ENCODE data around the gene KRTAP13-3.

Gene KRTAP13-3, protein sequence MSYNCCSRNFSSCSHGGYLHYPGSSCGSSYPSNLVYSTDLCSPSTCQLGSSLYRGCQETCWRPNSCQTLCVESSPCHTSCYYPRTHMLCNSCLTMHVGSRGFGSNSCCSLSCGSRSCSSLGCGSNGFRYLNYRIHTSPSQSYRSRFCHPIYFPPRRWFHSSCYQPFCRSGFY

DNA sequence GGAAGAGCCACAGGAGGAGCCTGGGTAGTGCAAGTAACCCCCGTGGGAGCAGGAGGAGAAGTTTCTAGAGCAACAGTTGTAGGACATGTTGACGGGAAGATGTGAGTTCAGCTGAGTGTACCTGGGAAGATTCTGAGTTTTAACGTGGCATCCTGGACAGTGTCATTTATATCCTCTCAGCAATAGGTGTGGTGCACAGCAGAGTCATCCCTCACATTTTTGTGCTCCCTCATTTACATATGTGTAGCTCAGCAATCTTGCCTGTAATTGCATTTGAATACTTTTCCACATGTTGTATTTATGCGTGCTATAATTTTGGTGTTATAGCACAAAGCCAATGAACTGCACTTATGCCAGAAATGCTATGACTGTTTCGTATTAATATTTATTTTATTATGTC lies at the start of gene KRTAP13-3:
TSS of gene KRTAP13-3 (minus strand) at position 101 of the 400 bp plus-strand sequence. CDS start at position 87, 14 bp downstream.
- no peak for DNase-seq

DNA sequence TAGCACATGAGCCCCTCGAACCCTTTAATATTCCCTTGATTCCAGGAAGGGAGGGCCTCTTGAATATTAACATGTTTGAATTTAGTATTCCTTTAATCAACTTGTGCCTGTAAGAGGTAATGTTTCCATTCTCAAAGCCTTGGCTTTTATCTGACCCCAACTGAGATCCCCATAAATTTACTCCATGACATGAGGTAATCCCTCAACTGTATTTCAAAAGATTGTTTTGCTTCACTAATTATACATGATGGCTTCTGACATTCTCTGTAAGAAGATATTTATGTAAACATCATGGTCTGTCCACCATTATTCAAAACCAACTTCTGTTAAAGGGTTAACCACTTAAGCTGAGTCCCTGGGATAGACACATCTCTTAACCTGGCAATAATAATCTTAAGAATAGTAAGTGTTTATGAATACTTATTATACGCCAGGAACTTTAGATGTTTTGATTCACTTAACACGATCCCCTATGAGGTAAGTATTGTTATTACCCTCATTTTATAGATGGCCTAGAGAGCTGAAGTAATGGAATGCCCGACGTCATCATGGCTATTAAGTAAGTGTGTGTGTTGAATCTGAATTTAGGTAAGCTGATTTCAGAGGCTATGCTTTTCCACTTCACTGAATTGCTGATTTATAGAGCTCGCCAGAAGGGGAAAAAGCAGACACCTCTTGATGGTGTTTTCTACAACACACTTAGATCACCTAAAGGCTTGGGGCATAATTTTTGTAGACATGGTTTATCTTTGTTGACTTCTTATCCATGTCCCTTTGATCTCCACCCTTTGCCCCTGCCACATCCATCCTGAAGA lies 43.4 kb upstream of the KRTAP13-3 start:
- no peak for DNase-seq

DNA sequence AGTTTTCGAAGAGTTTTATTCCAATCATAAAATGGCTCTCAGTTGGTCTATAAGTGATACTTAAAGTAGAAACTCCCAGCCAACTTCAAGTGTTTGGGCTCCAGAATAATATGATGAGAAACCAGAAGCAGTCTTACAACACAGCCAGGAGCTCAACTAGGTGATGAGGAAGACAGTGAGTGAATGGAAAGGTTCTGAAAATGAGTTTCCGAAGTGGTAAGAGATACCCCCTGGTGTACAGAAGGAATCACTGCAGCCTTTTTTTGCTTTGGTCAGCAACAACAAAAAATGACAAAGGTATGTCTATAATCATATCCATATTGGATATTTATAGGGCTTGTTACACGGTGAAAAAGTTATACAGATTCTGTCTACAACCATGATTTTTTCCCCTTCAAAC lies 38.0 kb upstream of the KRTAP13-3 start:
- DNase-seq = no peak

DNA sequence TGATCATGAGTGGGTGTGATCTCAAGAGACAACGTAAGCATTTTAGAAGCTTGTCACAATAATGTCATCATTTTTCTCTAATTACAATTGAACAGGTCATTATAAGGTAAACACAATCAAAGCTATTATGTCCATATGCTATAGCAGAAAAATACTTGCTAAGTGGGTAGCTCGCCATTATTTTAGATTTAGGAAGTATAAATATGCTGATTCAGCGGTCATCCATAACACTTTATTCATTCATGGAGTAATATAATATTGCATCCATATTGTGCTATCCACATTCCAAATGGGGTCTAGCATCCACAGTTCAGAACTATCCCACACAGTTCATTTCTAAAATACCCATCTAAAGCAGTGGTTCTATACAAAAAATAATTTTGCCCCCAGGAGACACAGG lies 22.8 kb upstream of the KRTAP13-3 start:
- no peak for DNase-seq

DNA sequence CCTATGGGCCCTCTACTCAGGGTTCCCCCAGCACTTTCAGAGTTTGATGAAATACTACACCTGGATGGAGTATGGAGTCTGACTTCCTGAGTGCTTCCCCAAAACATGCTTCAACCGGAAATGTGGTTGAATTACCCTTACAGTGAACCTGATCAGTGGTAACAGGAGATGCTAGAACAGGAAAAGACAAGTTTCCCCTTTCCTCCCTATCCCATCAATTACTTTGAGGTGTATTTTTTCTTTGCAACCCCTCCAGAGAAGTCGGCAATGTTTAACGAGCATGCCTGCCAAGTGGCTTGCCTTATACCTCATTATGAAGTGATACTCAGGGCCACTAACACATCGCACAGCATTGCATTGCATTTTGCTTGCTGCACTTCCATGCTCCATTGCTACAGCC lies 21.3 kb upstream of the KRTAP13-3 start:
- DNase-seq = no peak

DNA sequence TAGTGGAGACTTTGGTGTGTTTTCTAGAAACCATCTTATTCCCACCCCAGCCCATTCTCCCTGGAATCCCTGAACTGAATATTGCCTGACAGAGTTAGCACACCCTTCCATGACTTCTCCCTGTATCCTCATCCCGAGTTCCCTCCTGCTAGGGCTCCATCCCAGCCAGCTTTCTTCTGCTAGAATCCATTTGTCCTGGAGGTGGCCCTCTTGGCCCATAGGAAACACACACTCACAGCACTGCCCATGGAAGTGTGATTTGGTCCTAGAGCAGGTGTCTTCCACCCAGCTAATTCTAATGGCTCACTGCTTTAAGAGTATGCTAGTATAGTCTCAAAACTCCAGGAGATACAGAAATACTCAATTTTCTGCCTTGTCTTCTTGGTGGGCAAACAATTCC lies 18.5 kb upstream of the KRTAP13-3 start:
- DNase-seq = no peak

DNA sequence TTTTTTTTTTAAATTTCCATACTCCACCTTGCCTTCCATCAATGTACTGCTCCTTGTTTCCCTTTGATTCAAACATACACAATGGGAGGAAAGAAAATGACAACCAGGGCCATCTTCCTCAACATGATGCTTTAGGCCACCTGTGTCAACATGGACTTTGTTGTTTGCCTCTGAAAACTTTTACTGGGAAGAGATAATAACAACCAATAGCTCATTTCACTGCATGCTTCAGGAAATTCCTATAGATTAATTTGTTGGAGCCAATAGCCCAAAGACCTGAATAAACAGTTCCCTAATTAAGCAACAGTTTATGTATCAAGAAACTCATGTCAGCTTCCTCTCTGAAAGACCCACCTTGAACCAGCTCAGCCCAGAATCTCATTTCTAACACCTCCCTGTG lies 17.5 kb upstream of the KRTAP13-3 start:
- DNase-seq = no peak

DNA sequence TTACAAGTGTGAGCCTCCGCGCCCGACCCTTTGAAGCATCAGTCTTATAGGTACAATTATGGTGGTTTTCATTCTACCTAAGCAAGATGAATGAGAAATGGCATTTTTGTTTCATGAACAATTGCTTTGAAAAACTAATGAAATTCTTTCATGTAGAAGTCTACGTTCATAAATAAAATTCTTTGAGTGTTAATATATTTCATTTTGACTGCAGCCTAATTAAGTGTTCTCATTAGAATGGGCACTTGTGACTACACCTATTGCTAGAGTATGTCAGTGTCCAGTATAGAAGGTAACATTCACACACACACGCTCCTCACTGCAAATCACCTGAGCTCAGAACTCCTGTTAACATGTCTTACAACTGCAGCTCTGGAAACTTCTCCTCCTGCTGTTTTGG lies 14.2 kb upstream of the KRTAP13-3 start, which contains the start of gene KRTAP15-1:
TSS of gene KRTAP15-1 (plus strand) at position 301 of the 400 bp plus-strand sequence. CDS start at position 354, 53 bp downstream.
- no peak for DNase-seq

DNA sequence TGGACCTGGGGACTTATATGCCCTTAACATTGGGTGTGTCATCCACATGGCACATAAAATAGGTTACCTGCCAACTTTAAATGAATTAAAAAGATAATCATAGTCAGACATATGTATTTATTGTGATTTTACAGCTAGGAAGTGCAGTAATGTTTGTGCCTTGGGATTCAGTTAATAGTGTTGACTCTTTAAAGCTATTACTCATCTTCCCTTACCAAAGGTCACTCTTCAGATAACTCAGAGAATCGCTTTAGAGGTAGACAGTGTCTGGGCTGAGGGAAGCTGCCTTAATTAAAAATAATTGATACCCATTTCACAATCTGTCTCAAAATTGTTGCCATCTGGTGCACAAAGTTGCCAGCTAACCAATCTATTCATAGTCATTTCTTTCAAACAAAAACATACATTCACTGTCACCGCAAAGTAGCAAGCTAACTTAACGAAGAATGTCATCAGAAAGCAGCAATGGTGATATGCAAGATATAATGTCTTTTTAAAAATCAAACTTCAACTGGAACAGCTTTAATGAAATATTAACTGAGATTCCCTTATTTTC lies 11.4 kb upstream of the KRTAP13-3 start:
- no peak for DNase-seq

DNA sequence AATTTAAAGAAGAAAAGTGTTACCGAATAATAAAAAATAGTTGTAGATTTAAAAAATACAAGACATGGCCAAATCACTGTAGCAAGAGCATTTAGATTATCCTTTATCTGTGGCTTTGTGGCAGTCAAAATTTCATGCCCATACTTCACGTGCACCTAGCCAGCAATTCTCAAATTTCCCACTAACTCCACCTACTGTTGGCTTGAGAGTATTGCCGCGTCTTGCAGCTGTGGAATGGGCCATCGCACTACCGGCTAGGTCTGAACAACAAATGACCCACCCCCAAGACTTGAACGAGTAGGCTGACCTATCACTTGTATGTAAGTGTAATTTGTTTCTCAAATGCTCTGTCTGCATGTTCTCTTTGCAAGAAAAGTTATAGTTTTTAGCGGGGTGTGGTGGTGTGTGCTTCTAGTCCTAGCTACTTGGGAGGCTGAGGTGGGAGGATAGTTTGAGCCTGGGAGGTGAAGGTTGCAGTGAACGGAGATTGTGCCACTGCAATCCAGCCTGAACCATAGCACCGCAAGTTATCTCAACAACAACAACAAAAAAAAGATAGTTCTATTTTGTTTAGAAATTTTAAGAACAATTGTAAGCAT lies 8.4 kb upstream of the KRTAP13-3 start:
- DNase-seq = no peak

DNA sequence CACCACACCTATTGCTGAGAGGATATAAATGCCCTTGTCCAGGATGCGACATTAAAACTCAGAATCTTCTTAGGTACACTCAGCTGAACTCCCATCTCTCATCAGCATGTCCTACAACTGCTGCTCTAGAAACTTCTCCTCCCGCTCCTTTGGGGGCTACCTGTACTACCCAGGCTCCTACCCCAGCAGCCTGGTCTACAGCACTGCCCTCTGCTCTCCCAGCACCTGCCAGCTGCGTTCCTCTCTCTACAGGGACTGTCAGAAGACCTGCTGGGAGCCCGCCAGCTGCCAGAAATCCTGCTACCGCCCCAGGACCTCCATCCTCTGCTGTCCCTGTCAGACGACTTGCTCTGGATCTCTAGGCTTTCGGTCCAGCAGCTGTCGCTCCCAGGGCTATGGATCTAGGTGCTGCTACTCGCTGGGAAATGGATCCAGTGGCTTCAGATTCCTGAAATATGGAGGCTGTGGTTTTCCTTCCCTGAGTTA lies 4.5 kb upstream of the KRTAP13-3 start, which contains the start of gene KRTAP13-4:
TSS of gene KRTAP13-4 (plus strand) at position 51 of the 486 bp plus-strand sequence. CDS start at position 107, 56 bp downstream.
- no peak for DNase-seq

DNA sequence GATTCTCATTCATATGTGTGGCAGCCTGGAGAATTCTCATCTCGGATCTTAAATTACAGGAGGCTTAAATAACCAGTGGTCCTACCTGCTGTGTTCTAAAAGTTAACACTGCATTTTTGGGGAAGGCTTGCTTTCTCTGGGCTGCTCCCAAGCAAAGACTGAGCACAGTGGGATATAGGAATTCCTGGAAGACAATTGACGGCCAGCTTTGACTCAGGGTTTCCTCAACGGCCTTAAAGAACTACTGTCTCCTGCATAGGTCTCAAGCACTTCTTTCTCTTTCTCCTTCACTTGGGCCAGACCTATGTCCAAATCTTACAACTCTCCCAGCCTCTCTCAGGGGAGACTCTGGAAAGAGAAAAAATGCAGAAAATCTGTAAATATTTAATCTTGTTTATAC lies 1.0 kb upstream of the KRTAP13-3 start:
- no peak for DNase-seq

DNA sequence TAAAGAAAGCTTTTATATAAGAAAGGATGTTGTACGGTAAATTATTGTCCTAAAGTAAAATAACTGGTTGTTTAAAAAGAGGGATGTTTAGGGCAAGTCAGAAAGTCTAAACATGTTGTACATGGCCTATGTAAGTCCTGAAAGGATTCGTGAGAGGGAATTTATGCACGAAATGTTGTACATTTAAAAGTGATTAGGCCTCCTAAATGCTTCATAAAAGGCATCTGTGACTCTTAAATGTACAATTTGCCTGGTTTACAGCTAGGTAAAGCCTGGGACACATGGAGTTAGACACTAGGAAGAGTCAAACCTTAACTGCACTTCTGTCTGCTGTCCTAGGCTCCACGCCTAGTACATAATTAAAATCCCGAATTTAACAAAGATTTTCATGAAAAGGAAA lies 9.7 kb downstream of the KRTAP13-3 start:
- DNase-seq = no peak

DNA sequence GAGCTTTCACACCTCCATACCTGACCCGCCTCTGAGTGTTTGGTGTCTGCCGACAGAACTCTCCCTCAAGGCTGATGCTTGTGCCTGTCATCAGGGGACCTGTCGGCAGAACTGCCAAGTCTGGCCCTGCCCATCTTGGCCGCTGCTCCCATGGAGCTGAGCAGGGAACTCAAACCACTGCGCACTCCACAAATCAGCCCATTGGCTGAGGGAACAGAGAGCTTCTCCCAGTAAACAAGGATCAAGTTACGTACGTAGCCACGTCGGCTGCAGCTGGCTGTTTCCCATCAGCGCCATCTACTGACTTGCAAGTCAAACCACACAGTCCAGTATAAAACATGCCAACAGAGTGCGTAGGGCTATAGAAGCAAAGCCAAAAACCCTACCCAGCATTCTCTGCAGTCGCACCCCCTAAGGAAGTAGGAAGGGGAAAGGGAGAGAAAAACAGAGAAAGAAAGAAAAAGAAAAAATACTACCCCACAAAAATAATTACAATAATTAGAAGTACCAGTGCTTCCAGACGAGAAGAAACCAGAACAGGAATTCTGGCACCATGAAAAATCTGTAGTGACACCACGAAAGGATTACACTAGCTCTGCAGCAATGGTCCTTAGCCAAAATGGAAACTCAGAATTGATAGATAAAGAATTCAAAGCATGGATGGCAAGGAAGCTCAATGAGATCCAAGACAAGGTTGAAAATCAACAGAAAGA lies 16.8 kb downstream of the KRTAP13-3 start:
- no peak for DNase-seq

DNA sequence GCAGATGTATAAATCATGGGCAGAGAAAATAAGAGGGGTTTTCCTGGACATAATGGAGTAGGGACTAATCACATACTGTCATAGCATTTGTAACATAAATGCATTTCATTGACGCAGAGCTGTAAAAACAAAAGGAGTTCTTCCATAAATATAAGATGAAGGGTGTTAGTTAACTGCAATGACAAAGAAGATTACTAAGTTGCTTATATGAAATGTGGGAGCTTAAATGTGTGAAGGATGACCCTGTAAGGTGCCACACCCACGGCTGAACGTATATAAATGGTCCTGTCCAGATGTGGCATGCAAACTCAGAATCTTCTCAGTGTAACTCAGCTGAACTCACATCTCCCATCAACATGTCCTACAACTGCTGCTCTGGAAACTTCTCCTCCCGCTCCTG lies 30.0 kb downstream of the KRTAP13-3 start, which contains the start of gene KRTAP13-1:
TSS of gene KRTAP13-1 (plus strand) at position 301 of the 400 bp plus-strand sequence. CDS start at position 357, 56 bp downstream.
- no peak for DNase-seq

DNA sequence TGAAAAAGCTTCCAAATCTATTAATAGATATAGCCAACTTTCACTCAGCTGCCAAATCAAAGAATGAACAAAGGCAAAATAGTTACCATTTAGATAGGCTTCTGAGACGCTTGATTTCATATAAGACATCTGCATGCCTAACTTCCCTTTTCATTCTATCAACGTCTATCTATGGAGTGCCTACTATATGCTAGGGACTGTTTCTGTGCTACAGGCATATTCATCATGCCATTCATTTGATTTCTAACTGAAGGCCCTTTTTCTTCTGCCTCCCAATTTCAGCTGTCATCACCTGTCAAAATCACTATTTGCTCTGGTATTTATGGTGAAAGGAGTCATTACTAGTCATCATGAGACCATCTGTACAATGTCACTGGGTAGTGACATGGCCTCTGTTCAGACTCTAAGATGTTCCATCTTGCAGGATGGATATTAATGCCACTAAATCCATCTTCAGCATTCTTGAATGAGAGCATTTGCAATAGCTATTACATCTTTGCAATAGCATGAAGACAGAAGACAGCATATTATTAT lies 34.2 kb downstream of the KRTAP13-3 start:
- DNase-seq = no peak

DNA sequence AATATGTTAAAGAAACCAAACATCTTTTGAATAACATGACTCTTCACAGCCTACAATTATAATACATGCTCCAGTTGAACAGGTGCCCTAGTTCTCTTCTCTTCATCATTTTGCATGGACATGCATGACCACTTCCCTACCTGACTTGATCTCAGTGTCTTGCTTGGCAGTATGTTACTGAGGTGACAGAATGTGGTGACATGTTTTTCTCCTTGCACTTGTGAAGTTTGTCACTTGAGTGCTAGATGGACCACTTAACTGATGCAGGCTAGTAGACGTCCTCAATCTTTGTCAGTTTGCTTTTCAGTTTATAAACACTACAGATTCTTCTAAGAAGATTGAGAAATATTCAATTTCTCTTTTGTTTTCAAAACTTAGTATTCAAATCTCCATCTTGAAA lies 43.5 kb downstream of the KRTAP13-3 start:
- no peak for DNase-seq

All from NK-92 treated with Interleukin-12 subunit alpha and Interleukin-12 subunit beta, amount 100 ng/mL, for 24 hours (cell line).